Prostate gland (tissue), 2 donors: ENCODE measurements around the gene LHX6. TPM values are rescaled to one million over a fixed set of nuclear protein-coding genes. Genes with fewer than 3 reads are reported as not detected.

Experiments used
- DNase-seq: peaks from one replicate; pipeline ENCODE4 v3.0.0-alpha.2; 2019; ENCODE audit warnings: low spot score
- H3K27ac ChIP-seq, 2 donors: fragments of 200-600 bp; sonication (generic); 2 replicates each; pipeline ENCODE4 v1.5.1; 2017 to 2019
- H3K27me3 ChIP-seq: fragments of 200-600 bp; sonication (generic); replicated peaks from 2 replicates; pipeline ENCODE4 v1.5.1; 2019; ENCODE audit not compliant: insufficient read depth
- H3K36me3 ChIP-seq, 2 donors: fragments of 200-600 bp; sonication (generic); 1 replicate in 1 of 2; 2 replicates in 1 of 2; pipeline versions ENCODE4 v1.5.1 to v1.8.1; 2017 to 2019
- H3K4me1 ChIP-seq: fragments of 200-600 bp; sonication (generic); replicated peaks from 2 replicates; pipeline ENCODE4 v1.5.1; 2019
- H3K4me3 ChIP-seq, 2 donors: fragments of 200-600 bp; sonication (generic); 2 replicates each; pipeline ENCODE4 v1.5.1; 2017 to 2019
- H3K9me3 ChIP-seq: fragments of 200-600 bp; sonication (generic); 2 replicates; pipeline ENCODE4 v1.5.1; 2017
- CTCF ChIP-seq, 4 experiments: fragments of 200-600 bp in 2 of 4; fragments of 450-650 bp in 2 of 4; sonication (generic) in 2 of 4; IDR thresholded peaks; 1 replicate in 3 of 4; 2 replicates in 1 of 4; pipeline ENCODE4 v1.5.1; 2016 to 2019; ENCODE audit warnings: antibody characterized with exemption in 4 of 4, mild to moderate bottlenecking in 2 of 4, moderate library complexity in 2 of 4
- POLR2A ChIP-seq: fragments of 450-650 bp; IDR thresholded peaks from one replicate; pipeline ENCODE4 v1.6.1; 2016; ENCODE audit warnings: antibody characterized with exemption, mild to moderate bottlenecking
- POLR2AphosphoS5 ChIP-seq: sonication (generic); formaldehyde crosslinking; IDR thresholded peaks from one replicate; pipeline ENCODE4 v1.6.1; 2017; ENCODE audit warnings: antibody characterized with exemption
- WGBS: methylation state at CpG from one replicate; pipeline ENCODE4 v1.1.5; 2018; 5-methylcytosine and 5-hydroxymethylcytosine counted together
- intact Hi-C: fragments of 100-400 bp; cut with DNase I; formaldehyde crosslinking; loops from one replicate; pipeline ENCODE4 v1.14.2; 2022
- total RNA-seq, 2 donors: library from RNA; depleted of rRNA; stranded (reverse); fragments of >200 nt; gene quantifications; one replicate each; pipeline ENCODE4 v1.1.0, GENCODE V29; 2016

LHX6 gene
- total RNA-seq, 2 donors from 2014 or later: 2.7 to 7.3 TPM

DNA sequence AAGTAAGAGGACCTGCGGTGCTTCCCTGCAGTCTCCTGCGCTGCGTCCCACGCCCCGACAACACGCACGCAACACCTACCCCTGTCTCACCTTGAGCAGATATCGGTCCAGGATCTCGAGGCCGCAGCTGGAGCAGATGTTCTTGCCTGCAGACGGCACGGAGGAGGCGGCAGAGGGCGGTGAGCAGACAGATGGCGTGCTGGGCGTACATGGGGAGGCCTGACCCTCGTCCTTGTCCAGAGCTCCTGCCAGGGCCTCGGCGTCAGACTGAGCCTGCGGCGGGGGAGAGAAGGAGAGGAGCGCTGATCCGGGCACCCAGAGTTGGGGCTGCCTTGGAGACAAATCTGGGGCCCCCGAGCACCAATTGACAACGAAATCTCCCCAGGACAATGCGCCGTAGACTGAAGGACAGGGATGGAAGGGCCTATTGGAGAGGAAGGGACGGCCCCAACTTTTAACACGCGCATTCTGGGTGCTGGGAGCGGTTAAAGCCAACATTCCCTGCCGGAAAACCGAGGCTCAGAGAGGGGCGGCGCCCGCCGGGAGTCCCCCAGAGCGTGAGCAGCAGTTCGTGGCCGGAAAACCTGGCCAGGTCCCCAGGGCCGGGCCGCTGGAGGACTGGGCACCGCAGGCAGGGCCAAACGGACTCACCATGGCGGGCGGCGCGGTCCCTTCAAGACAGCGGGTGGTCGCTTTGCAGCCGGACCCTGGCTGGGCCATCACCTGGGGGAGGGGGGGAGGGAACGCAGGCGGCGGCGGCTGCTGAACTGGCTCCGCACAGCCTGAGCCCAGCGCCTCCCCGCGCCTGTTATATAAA lies 1.8 kb downstream of the LHX6 start:
- Histone ChIP-seq H3K9me3 (no peaks in the 10 kb centered on the region), H3K4me3 (peak overlapping the region in 1 of 2 donors; percentile 33), H3K27me3 (peaks cover 30% of the 10 kb centered on the region), H3K36me3 (no peaks in the 10 kb centered on the region), H3K27ac (no peak overlapping the region), H3K4me1 (peaks cover 5% of the 10 kb centered on the region)
- no peak for DNase-seq
- TF ChIP-seq POLR2AphosphoS5 (no peak), CTCF (IDR thresholded peaks at IDR 0.05) (no peak), POLR2A (no peak)
- 17% methylated on average over 28 of the region's 59 CpGs for WGBS
- intact Hi-C loops: no loop called here

DNA sequence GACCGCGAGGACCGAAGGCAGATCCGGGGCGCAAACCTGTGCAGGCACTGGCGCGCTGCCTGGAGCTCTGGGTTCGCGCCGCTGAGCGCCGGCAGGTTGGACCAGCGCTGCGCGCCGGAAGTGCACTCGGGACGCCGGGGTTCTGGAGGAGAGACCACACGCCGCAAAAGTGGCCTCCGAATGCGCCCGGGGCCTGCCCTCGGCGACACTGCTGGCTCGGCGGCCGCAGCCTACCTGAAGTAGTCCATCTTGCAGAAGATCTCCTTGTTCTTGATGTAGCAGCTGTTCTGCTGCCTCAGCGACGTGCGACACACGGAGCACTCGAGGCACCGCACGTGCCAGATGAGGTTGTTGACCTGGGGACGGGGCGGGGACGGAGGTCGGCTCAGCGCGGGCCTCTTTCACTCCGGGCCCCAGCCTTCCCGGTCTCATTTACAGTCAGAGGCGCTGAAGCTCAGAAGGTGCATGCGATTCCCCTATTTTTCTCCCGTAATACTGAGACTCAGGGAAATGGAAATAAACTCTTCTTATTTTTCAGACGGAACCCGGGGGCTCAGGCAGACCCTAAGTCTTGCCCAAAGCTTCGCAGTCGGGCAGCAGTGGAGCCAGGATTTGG lies 2.5 kb downstream of the LHX6 start:
- 13% methylated on average over 29 of the region's 51 CpGs for WGBS
- Histone ChIP-seq H3K27ac (no peak overlapping the region), H3K4me3 (no peak overlapping the region), H3K4me1 (peaks cover 5% of the 10 kb centered on the region), H3K36me3 (no peaks in the 10 kb centered on the region), H3K9me3 (no peaks in the 10 kb centered on the region), H3K27me3 (peaks cover 30% of the 10 kb centered on the region)
- no peak for TF ChIP-seq POLR2AphosphoS5
- TF ChIP-seq POLR2A: no peak
- no peak for TF ChIP-seq CTCF (IDR thresholded peaks at IDR 0.05)
- DNase-seq: no peak
- intact Hi-C loops: no loop called here

DNA sequence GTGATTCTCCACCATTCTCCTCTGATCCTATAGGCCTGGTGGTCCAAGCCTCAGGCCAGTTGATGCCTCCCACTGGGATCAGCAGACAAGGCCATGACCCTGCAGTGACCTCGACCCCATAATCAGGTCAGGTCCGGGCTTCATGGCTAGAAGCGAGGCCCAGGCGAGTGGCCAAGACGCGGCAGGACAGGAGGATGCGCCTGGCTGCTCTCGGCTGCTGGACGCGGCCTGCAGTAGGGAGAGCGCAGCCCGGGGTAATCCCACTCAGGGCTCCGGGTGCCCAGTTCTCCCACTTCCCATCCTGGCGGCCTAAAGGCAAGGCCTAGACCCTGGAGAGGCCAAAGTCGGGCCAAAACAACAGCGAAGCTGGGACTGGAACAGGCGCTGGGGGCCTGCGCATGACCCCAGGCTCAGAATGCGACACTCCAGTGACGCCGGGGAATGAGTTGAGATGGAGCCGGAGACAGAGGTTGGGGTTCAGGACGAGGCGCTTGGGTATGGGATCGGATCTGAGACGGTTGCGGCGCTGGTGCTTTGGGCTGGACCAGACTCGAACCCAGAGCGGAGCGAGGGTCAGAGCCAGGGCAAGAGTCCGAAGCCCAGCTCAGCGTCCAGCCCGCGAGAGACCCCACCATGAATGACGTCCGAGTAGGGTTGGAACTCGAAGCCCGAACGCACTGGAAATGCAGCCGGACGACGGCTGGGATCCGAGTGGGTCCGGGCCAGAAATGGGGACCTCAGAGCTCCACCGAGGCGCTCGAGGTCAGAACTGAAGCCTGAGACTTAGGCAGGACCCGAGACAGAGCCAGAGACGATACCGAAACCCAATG lies 3.2 kb downstream of the LHX6 start:
- no peak overlapping the region for H3K4me3 ChIP-seq
- H3K36me3 ChIP-seq: no peaks in the 10 kb centered on the region
- 47% methylated on average over 45 of the region's 51 CpGs for WGBS
- no peak for DNase-seq
- no peak overlapping the region for H3K27ac ChIP-seq
- peaks cover 5% of the 10 kb centered on the region for H3K4me1 ChIP-seq
- TF ChIP-seq POLR2AphosphoS5: no peak
- TF ChIP-seq CTCF (IDR thresholded peaks at IDR 0.05): no peak
- TF ChIP-seq POLR2A: no peak
- intact Hi-C loops: no loop called here
- H3K9me3 ChIP-seq: no peaks in the 10 kb centered on the region
- peaks cover 32% of the 10 kb centered on the region for H3K27me3 ChIP-seq

- Histone ChIP-seq H3K36me3 (no peaks in the 10 kb centered on the region), H3K9me3 (no peaks in the 10 kb centered on the region), H3K4me1 (peaks cover 5% of the 10 kb centered on the region), H3K4me3 (no peak overlapping the region), H3K27me3 (peaks cover 39% of the 10 kb centered on the region), H3K27ac (no peak overlapping the region)
- intact Hi-C loops: no loop called here
- 76% methylated on average over 5 of the region's 5 CpGs for WGBS
- no peak for TF ChIP-seq POLR2AphosphoS5
- no peak for TF ChIP-seq CTCF (IDR thresholded peaks at IDR 0.05)
- TF ChIP-seq POLR2A: no peak
- no peak for DNase-seq
Observed at GRCh38 chr9:122223435-122223834, 5.3 kb downstream of the LHX6 start.
